HG03280 (cell line): ENCODE results near the gene ERBB2.
"Not testable (repeated sequence)": the region's sequence is repeated elsewhere in the genome, so short reads cannot be mapped to it uniquely, and the experiment has no call there.

Experiments
- ATAC-seq: cut with Tn5 transposase; IDR thresholded peaks from one replicate; pipeline ENCODE4 v1.9.1; 2021; ENCODE audit warnings: mild to moderate bottlenecking, moderate library complexity; ENCODE audit not compliant: unreplicated experiment

ERBB2 gene

DNA sequence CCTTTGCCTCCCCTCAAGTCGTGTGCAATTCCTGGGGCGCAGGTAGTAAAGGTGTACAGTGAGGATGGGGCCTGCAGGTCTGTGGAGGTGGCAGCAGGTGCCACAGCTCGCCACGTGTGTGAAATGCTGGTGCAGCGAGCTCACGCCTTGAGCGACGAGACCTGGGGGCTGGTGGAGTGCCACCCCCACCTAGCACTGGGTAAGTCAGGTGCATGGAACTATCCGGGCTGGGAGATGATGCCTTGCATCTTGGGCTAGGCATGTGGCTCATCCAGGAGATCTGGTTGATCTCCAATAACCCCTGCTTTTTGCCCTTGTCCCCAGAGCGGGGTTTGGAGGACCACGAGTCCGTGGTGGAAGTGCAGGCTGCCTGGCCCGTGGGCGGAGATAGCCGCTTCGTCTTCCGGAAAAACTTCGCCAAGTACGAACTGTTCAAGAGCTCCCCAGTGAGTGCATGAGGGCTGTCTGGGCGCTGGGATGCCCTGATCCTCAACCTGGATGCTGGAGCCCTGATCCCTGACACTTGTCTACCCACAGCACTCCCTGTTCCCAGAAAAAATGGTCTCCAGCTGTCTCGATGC is 43.1 kb downstream of the ERBB2 start:
- no peak for ATAC-seq

DNA sequence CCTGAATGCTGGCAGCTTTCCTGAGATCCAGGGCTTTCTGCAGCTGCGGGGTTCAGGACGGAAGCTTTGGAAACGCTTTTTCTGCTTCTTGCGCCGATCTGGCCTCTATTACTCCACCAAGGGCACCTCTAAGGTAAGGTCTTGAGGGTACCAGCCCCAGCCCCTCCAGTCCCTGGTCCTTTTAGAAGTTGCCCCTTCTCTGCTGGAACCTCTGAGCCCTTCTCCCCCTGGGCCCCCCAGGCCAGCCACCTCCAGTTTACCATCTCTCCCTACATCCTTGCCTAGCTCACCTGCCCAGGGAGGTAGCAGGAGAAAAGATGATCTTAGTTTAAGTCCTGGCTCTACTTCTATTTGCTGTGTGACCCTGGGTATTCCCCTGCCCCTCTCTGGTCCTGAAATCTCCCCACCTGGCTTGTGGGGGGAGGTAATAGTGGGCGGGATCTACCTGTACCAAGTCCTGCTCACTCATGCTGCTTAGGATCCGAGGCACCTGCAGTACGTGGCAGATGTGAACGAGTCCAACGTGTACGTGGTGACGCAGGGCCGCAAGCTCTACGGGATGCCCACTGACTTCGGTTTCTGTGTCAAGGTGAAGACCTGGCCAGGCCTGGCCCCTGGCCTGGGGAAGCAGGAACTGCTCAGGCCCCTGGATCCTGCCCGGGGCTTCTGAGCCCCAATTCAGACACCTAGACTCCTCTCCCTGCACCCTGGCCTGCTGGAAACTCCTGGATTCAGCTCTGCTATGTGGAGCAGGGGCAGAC is 44.4 kb downstream of the ERBB2 start:
- ATAC-seq, result no peak

DNA sequence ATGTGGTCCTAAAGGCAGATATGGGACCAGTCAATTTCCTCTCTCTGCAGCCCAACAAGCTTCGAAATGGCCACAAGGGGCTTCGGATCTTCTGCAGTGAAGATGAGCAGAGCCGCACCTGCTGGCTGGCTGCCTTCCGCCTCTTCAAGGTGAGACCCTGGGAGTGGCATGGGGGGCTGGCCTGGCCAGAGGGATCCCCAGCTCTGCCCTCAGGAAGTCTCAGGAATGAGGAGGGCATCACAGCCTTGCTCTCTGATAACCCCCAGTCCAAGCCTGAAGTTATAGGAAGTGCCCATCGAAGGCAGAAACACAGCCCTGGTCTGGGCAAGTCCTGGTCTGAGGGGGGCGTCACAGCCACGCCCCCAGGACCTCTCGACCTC is 45.0 kb downstream of the ERBB2 start:
- ATAC-seq, result no peak

DNA sequence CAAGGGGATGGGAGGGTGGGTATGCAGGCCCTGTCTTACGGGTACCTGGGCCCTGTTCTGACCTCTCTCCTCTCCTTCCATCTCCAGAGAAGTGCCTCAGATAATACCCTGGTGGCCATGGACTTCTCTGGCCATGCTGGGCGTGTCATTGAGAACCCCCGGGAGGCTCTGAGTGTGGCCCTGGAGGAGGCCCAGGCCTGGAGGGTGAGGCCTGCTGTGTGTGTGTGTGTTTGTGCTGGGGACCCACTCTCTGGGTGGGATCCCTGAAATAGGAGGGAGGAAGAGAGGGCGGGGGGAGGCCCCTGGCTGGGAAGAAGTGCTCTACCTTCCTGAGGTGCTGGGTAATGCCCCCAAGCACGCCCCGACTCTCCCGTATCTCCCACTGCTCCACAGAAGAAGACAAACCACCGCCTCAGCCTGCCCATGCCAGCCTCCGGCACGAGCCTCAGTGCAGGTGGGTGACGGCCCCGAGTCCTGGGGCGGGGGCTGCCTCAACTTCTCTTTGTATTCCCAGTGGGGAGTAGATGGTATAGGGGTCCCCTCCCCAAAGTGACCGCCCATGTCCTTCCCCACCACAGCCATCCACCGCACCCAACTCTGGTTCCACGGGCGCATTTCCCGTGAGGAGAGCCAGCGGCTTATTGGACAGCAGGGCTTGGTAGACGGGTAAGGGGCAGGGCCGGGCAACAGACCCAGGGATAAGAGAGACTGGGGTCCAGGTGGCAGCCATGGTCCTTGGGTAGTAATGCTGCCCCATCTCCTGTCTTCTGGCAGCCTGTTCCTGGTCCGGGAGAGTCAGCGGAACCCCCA is 45.7 kb downstream of the ERBB2 start:
- ATAC-seq, result no peak

DNA sequence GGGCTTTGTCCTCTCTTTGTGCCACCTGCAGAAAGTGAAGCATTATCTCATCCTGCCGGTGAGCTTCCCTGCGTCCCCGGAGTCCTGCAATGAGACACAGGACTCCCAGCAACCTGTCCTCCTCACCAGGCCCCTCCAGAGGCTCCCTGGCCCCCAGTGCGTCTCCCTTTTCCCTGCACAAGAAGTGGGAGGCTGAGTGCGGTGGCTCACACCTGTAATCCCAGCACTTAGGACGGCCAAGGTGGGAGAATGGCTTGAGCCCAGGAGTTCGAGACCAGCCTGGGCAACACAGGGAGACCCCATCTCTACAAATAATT is 46.2 kb downstream of the ERBB2 start:
- ATAC-seq, result no peak

DNA sequence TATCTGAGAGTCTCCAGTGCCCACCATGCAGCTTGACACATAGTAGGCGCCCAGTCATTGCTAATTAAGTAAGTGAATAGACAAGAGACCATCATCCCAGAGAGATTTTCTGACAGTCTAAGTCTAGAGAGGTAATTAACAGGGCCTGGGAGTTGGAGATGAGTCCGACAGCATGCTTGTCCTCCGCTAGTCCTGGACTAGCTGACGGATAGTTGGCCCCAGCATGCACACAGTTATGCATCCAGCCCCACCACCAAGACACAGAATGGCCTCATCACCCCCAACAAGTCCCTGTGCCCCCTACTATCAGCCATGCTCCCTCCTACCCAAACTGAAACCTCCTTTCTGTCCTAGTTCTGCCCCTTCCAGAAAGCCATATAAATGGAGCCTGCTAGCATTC is 47.9 kb downstream of the ERBB2 start:
- ATAC-seq, result no peak

DNA sequence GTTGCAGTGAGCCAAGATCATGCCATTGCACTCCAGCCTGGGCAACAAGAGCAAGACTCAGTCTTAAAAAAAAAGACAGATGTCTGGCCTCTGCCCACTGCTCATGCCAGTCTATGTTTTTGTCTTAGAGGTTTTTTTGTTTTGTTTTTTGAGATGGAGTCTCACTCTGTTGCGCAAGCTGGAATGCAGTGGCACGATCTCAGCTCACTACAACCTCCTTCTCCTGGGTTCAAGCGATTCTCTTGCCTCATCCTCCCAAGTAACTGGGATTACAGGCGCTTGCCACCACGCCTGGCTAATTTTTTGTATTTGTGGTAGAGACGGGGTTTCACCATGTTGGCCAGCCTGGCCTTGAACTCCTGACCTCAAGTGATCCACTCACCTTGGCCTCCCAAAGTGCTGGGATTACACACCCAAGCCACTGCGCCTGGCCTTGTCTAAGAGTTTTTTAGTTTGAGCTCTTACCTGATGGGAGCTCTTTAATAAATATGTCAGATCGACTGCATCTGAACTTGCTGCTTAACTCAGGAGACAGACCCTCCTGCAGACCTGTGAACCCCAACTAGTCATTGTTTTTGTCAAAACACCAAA is 48.7 kb downstream of the ERBB2 start:
- not testable (repeated sequence) for ATAC-seq

DNA sequence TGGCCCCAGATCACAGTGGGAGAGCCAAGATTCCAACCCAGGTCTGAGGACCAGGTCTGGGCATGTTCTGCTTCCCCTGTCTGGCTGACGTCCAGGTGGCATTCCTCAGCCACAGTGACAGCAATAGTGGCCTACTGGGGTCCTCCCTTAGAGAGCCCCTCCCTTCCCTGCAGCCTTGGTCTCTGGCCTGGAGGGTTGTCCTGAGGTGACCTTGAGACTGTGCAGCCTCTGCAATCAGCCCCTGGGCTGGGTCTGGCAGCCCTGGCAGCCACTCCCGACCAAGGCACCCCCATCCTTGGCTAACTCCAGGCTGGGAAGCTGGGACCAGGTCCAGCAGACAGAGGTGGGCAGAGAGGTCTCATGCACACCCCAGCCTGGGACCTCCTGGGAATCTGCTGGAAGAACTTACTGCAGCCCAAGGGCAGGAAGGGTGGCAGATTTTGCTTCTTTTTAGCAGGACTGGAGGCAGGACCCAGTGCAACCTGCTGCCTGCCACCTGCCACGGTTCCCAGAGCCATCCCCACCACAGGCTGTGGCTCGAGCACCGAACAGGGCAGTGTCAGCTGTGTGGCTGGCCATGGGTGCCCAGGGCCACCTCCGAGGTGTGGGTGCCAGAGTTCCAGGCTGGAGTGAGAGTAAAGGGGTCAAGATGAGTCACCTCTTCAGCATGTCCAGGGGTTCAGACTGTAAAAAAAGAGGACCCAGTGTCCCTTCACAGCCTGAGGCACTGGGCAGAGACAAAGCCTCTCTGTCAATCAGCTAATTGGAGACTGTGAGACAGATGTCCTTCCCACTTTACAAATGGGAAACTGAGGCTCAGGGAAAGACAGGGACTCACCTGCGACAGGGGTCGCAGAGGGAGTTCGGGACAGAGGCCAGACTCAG is 50.5 kb downstream of the ERBB2 start:
- no peak for ATAC-seq

DNA sequence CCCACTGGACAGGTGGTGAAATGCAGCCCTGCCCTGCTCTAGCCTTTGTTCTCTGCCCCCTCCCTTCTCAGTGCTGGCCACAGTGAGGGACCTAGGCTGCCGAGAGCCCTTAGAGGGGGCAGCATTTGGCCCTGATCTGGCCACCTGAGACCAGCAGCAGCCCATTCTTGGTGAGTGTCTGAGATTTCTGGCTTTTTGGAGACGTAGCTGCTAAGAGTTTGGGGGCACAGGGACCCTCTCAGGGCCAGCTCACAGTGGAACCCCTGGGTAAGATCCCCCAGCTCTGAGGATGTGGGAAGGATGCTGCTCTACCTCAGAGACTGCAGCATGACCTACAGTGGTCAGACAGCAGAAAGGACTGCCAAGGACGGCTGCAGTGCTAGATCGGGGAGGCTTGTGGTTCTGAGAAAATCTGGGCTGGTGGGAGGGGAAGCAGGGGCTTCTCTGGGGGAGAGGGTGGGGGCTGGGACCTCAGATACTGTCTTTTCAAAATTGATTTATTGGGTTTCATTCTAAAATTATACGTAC is 51.2 kb downstream of the ERBB2 start:
- ATAC-seq, result no peak

DNA sequence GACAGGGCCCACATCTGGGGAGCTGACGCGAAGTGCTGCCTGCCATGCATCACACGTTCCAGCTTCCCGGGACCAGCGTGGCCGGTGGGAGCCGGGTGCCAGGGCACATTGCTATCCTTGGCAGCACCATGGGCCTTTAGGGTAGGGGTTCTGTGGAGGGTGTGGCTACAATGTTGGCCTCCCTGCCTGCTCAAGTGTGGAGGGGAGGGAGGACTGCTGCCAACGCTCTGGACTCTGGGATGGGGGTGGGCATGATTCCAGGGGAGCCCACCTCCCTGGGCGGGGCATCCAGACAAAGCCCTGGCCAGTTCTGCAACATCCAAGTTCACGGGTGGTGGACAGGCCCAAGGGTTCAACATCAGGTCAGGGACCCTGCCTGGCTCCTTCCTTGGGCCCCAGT is 51.8 kb downstream of the ERBB2 start:
- ATAC-seq, result no peak

DNA sequence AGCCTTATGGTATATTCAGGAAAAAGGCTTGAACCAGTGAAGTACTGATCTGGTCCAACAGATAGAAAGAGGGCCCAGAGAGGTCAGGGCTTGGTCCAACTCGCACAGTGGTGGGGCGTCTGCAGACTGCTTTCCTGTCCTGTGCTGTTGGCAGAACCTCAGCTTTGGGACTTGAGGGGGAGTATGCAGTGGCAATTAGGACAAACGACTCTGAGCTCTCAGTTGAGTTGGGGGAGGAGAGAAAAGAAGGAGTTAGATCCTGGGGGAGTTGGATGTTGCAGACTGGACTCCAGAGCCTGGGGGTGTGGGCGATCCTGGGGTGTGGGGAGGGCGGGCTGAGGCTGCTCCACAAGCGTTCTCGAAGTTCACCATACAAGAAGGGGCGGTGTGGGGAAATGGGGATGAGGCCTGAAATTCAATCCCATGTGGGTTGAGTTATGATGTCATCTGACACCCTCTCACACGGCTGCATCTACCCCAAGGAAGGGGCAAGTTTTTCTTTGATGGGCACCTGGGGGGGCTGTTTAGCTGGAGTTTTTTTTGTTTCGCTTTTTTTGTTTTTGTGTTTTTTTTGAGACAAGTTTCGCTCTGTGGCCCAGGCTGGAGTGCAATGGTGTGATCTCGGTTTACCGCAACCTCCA is 52.5 kb downstream of the ERBB2 start:
- no peak for ATAC-seq

DNA sequence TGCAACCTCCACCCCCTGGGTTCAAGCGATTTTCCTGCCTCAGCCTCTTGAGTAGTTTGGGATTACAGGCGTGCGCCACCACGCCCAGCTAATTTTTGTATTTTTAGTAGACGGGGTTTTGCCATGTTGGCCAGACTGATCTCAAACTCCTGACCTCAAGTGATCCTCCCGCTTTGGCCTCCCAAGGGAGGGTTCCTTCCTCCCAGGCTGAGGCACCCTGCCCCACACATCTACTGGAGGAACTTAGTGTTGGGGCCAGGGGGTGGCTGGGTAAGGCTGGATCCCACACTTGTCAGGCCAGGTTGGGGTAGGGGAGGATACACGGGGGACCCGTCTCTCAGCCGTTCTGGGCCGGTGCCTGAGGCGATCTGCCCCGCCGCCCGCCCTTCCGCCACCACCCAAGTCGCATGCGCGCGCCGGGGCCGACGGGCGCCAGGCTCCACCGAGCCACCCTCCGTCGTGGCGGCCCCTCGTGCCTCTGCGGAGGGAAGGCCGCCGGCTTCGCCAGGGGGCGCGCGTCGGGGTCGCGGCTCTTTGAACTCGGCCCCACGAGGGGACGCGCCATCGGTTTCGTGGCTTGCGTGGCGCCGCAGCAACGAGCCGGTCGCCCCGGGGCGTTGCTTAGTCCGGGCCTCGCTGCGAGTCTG is 53.8 kb downstream of the ERBB2 start:
- peak; percentile 27 for ATAC-seq

DNA sequence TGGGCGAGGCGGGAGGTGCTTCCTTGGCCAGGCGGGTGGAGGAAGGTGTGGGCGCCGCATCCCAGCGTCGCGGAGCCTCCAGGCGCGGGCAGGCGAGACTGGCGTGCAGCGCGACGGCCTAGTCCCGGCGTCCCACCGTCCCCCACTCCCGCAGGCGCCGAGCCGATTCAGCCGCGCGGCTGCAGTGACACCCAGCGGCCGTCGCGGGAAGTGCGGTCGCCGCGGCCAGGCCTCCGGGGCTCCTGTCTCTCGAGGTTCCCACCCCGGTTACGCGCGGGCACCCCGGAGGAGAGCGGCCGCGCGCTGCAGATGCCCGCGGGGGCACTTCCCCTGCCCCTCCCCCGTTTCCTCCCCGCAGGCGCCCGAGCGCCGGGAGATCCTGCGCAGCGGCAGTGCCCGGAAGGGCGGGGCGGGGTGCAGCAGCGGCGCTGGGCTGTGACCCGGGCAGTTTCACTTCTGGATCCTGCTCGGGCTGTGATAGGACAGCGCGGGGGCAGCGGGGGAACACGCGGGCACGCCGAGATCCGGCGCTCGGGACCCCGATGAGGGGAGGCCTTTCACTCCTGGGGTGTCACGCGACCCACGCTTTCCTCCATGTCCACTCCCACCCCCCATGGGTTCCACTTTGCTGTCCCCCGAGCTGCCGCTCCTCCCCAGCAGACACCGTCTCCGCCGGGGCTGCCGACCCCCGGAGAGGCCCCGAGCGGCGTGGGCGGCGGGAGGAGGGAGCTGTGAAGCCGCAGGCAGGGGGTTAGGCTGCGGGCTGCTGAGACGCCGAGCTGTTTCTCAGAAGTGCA is 54.5 kb downstream of the ERBB2 start:
- ATAC-seq, result peak; percentile 62

DNA sequence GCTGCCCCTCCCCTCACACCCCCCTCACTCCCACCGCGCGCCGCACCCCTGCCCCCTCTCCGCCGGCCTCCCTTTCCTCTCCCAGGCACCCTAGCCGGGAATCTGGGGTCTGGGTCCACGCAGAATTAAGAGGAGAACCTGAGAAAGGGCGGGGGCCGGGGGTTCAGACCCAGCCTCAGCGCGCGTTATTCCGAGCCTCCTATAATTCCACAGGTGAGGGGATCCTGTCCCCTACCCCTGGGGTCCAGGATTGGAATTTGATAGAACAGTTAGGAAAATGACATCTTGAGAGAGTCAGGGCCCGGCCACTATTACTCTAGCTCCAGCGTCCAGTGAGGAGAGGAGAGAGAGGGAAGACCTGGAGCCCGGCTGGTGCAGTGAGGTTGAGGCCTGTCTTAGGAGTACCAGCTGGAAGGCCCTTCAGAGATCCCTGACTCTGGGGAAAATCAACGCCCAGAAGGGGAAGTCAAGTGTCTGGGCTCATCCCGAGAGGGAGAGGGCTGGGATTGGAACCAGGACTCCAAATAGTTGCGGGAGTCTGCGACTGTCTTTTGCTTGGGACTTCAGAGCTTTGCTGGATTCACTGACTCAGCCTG is 55.2 kb downstream of the ERBB2 start:
- no peak for ATAC-seq

DNA sequence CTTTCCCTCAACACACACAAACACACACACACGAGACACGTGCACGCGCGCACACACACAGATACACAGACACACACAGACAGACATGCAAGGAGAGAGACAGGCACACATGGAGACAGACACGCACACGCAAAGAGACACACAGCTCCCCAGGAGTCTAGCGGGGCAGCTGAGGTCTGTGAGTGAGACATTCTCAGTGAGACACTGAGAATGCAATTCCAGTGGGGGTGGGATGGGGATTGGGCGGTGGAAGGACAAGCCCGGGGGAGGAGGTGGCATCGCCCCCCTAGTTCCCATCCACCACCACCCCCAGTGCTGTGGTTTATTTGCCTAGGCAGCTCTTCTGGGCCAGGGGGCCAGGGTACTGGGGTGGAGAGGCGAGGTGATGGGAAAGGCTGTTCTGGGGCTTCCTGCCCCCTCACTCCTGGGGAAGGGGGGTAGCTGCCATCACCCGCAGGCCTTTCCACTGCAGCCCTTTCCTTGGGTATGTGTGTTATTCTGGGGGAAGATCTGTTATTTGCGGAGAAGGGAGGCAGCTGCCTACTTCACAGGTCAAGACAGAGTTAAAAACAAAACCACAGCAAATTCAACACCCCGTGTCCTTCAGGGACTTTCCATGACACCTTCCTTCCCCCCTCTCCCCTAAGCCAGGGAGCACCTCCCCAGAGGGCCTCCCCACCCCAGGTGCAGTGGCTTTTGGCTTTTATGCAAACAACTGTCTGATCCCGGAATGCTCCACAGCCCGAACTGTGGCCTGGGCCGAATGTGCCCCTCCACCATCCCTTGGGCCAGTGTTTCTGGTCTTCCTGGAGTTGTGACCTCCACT is 55.9 kb downstream of the ERBB2 start:
- no peak for ATAC-seq

DNA sequence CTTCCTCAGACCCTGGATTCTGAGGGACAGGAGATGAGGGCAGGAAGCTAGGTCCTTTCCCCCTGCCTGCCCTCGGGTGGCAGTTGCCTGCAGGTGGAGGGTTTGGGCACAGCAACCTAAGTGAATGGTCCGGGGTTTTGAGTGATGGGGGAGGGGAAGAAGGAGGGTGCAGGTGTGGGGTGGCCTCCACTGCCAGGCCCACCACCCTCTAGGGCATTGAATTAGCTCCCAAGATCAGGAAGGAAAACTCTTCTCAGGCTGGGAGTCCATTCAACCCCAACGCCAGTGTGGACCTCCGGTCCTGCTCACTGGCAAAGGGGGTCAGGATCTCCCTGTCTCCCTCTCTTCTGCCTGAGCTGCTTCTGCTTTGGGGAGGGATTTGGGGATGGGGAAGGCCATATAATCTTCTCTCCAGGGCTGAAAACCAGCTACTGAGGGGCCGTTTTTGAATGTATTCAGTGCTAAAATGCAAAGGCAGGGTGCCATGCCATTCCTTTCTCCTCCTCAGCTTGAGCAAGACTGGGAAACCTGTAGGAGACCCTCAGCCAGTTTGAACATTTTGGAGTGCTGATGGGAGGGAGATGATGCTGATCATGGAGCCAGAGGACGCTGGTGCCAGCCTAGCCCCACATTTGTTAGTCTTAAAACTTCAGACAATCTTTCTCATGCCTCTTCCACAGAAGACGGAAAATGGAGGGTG is 56.7 kb downstream of the ERBB2 start:
- no peak for ATAC-seq

DNA sequence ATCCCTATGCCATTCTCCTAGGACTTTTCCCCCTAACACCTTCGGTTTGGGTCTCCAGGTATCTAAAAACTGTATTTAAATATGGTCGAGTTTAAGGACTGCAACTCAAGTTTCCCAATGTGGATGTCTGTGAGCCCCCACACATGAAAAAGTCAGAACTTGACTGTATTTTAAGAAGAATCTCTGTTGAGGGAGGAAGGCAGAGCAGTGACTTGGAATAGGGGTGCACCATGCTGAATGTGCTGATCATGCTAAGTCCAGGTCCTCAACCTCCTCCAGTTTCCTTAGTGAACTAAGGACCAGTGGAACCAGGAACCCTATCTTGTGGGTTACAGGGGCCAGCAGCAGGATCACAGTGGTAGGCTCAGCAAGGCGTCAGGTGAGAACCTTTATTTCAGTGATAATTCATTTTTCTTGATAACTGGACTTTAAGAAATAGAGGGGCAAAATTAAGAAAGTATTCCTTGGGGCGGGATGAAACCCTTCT is 57.4 kb downstream of the ERBB2 start:
- no peak for ATAC-seq
